CD4-positive, alpha-beta T cell (primary cell): ENCODE data around the gene WFDC1. TPM values are rescaled to one million over a fixed set of nuclear protein-coding genes. Genes with fewer than 3 reads are reported as not detected.

Experiments
- ATAC-seq: fragments of 200-7000 bp; cut with Tn5 transposase; one replicate; pipeline ENCODE4 v1.10.0; 2022; ENCODE audit warnings: mild to moderate bottlenecking; ENCODE audit not compliant: poor library complexity
- CTCF ChIA-PET: fragments of 350-600 bp; sonication (Branson Sonifier 250); formaldehyde crosslinking; loops from one replicate; lab custom pipeline; 2021; ENCODE audit warnings: antibody characterized with exemption, inconsistent platforms; lab: Charles Lee
- POLR2A ChIA-PET: fragments of 350-600 bp; sonication (Branson Sonifier 250); formaldehyde crosslinking; loops from one replicate; lab custom pipeline; 2021; ENCODE audit warnings: antibody characterized with exemption, inconsistent platforms; lab: Charles Lee
- DNase-seq, 14 experiments: peaks; one replicate each; pipeline ENCODE4 v3.0.0-alpha.2; 2013 to 2020; ENCODE audit warnings: mixed read lengths in 2 of 14
- H3K27ac ChIP-seq, 2 donors: one replicate each; pipeline versions ENCODE4 v1.5.1 to v1.7.0; 2013; ENCODE audit warnings: low read length in 2 of 2, low read depth in 1 of 2, mild to moderate bottlenecking in 1 of 2
- H3K27me3 ChIP-seq, 2 experiments: 1 replicate in 1 of 2; 2 replicates in 1 of 2; pipeline versions ENCODE4 v1.6.1 to v1.7.0; 2013; ENCODE audit warnings: low read length in 2 of 2, control low read depth in 1 of 2, mild to moderate bottlenecking in 1 of 2, moderate library complexity in 1 of 2; ENCODE audit not compliant: insufficient read depth in 2 of 2, control insufficient read depth in 1 of 2
- H3K36me3 ChIP-seq: one replicate; pipeline ENCODE4 v1.6.1; 2013; ENCODE audit warnings: low read length, control low read depth; ENCODE audit not compliant: insufficient read depth
- H3K4me1 ChIP-seq: one replicate; pipeline ENCODE4 v1.6.1; 2013; ENCODE audit warnings: low read length, control low read depth; ENCODE audit not compliant: insufficient read depth
- H3K4me3 ChIP-seq: one replicate; pipeline ENCODE4 v1.5.1; 2013; ENCODE audit warnings: mild to moderate bottlenecking, low read length, moderate library complexity
- H3K9me3 ChIP-seq, 2 experiments: 1 replicate in 1 of 2; 2 replicates in 1 of 2; pipeline versions ENCODE4 v1.6.1 to v1.7.0; 2013; ENCODE audit warnings: low read length in 2 of 2, mild to moderate bottlenecking in 2 of 2, control low read depth in 1 of 2, moderate library complexity in 1 of 2; ENCODE audit not compliant: control insufficient read depth in 1 of 2, insufficient read depth in 1 of 2
- H3K27ac Mint-ChIP-seq: one replicate; pipeline ENCODE4 v1.8.0; 2020; ENCODE audit warnings: mixed read lengths
- H3K27me3 Mint-ChIP-seq: one replicate; pipeline ENCODE4 v1.8.0; 2021; ENCODE audit warnings: mixed read lengths
- H3K36me3 Mint-ChIP-seq: one replicate; pipeline ENCODE4 v1.8.0; 2021; ENCODE audit warnings: low read depth, mixed read lengths
- H3K4me1 Mint-ChIP-seq: one replicate; pipeline ENCODE4 v1.8.0; 2021; ENCODE audit warnings: low read depth, mixed read lengths
- H3K4me3 Mint-ChIP-seq: one replicate; pipeline ENCODE4 v1.8.0; 2020; ENCODE audit warnings: mild to moderate bottlenecking, mixed read lengths
- H3K9me3 Mint-ChIP-seq: one replicate; pipeline ENCODE4 v1.8.0; 2020; ENCODE audit warnings: mixed read lengths
- CTCF ChIP-seq: fragments of 200-600 bp; IDR thresholded peaks from one replicate; pipeline ENCODE4 v1.8.0; 2022; ENCODE audit warnings: antibody characterized with exemption, mild to moderate bottlenecking
- intact Hi-C, 2 experiments: fragments of 100-400 bp; cut with DNase I in 1 of 2; cut with micrococcal nuclease in 1 of 2; formaldehyde crosslinking; loops; one replicate each; pipeline versions ENCODE4 v1.15.1 to v1.9.0; 2023 to 2025; cut with DNase I, micrococcal nuclease
- polyA plus RNA-seq, 2 donors: library from polyadenylated mRNA; unstranded; fragments of 120-200 nt; gene quantifications; one replicate each; pipeline ENCODE4 v1.2.1, GENCODE V29; 2013
- total RNA-seq, 174 experiments: library from RNA in 2 of 174; stranded (reverse) in 2 of 174; gene quantifications; one replicate each; pipeline ENCODE4 v1.2.3 and lab custom pipeline; 2021 to 2026

WFDC1 gene, protein sequence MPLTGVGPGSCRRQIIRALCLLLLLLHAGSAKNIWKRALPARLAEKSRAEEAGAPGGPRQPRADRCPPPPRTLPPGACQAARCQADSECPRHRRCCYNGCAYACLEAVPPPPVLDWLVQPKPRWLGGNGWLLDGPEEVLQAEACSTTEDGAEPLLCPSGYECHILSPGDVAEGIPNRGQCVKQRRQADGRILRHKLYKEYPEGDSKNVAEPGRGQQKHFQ
- total RNA-seq, result not detected
- polyA plus RNA-seq (2013, experiment 1 of 2), result not detected
- polyA plus RNA-seq (2013, experiment 2 of 2), result 0.07 TPM
- total RNA-seq (lab: John Stamatoyannopoulos, UW), result 0 to 0.24 (median 0) reads per million in 172 experiments

DNA sequence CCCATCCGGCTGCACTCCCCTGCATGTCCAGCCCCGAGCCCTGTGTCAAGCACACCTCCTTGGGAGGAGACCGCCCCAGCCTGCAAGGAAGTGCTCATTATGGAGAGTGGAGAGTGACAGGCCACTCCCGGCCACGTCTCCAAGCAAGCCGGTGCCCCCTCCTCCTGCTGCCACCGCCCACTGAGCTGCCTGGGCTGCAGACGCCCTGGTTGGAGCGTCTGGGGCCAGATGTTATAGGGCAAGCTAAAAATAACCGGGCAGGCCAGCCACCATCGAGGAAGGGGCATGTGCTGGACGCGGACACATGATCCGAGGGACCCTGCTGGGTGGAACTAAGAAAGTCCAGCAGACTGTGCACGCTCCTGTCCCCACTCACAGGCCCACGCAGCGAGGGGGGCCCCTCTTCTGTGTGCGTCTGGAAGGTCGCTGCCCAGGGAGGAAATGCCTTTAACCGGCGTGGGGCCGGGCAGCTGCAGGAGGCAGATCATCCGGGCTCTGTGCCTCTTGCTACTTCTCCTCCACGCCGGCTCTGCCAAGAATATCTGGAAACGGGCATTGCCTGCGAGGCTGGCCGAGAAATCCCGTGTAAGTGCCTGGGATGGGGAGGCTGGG is at the start of gene WFDC1:
WFDC1 (plus strand) TSS at position 348 of the 612 bp plus-strand sequence; CDS start at position 442, 94 bp downstream.
- H3K4me3 Mint-ChIP-seq, result no peak within 1 kb of the TSS
- Histone ChIP-seq H3K27me3 (peaks cover 28 to 40% of the 10 kb centered on the region in 2 experiments), H3K36me3 (no peaks in the 10 kb centered on the region), H3K4me3 (no peak within 1 kb of the TSS), H3K27ac (no peak within 1 kb of the TSS), H3K9me3 (peaks cover 0 to 4% of the 10 kb centered on the region in 2 experiments), H3K4me1 (peaks cover 8% of the 10 kb centered on the region)
- H3K27ac Mint-ChIP-seq, result no peak within 1 kb of the TSS
- CTCF ChIA-PET, result no interaction called here
- H3K27me3 Mint-ChIP-seq, result peaks cover 58% of the 10 kb centered on the region
- POLR2A ChIA-PET, result no interaction called here
- no peak for TF ChIP-seq CTCF
- no peak for ATAC-seq
- peaks cover 6% of the 10 kb centered on the region for H3K4me1 Mint-ChIP-seq
- H3K36me3 Mint-ChIP-seq, result no peaks in the 10 kb centered on the region
- DNase-seq, result no peak
- intact Hi-C loops, result no loop called here
- no peaks in the 10 kb centered on the region for H3K9me3 Mint-ChIP-seq

DNA sequence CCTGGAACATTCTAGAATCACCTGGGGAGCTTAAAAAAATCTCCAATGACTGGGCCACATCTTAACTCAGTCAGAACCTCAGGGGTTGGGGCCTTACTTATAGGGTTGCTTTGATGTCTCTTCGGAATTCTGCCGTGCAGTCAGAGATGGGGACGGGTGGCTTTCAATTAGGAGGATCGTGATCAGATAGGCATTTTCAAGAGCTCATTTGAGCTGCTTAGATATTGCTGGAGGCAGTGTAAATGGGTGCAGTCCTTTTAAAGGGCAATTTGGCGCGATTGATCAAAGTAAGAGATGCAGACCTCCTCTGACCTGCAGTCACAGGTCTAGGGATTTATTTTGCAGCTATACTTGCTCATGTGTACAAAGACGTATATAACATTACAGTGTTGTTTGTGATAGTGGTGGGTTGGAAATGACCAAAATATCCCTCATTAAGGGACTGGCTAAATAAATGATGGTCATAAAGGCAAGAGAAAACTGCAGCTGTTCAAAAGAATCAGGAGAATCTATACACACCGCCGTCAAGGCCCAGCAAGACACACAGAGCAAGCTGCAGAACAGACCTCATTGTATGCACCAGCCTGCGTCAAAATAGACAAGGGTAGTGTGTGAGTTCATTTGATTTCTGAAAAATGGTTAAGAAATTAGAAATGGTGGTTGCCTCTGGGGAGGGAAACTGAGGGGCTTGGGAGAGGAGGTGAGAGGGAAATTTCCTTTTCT is 48.6 kb upstream of the WFDC1 start:
- no peaks in the 10 kb centered on the region for H3K36me3 ChIP-seq
- no peak overlapping the region for H3K27ac Mint-ChIP-seq
- no peak overlapping the region for H3K27ac ChIP-seq
- no peaks in the 10 kb centered on the region for H3K4me1 Mint-ChIP-seq
- no peak for ATAC-seq
- no peak overlapping the region for H3K4me3 Mint-ChIP-seq
- H3K4me3 ChIP-seq, result no peak overlapping the region
- POLR2A ChIA-PET, result no interaction called here
- CTCF ChIA-PET, result no interaction called here
- DNase-seq, result no peak
- H3K27me3 ChIP-seq, result peaks cover 2 to 3% of the 10 kb centered on the region in 2 experiments
- TF ChIP-seq CTCF, result no peak
- intact Hi-C loops, result no loop called here
- H3K27me3 Mint-ChIP-seq, result peaks cover 40% of the 10 kb centered on the region
- no peaks in the 10 kb centered on the region for H3K36me3 Mint-ChIP-seq
- no peaks in the 10 kb centered on the region for H3K9me3 Mint-ChIP-seq
- no peaks in the 10 kb centered on the region for H3K9me3 ChIP-seq
- no peaks in the 10 kb centered on the region for H3K4me1 ChIP-seq

GRCh38 chr16:84246679-84247077 is 48.0 kb upstream of the WFDC1 start:
- Mint-ChIP-seq H3K27ac (no peak overlapping the region), H3K4me3 (no peak overlapping the region), H3K4me1 (no peaks in the 10 kb centered on the region), H3K36me3 (no peaks in the 10 kb centered on the region), H3K27me3 (peaks cover 41% of the 10 kb centered on the region), H3K9me3 (no peaks in the 10 kb centered on the region)
- Histone ChIP-seq H3K36me3 (no peaks in the 10 kb centered on the region), H3K27ac (no peak overlapping the region), H3K4me3 (no peak overlapping the region), H3K9me3 (no peaks in the 10 kb centered on the region), H3K4me1 (no peaks in the 10 kb centered on the region), H3K27me3 (peaks cover 2 to 4% of the 10 kb centered on the region in 2 experiments)
- no peak for ATAC-seq
- ChIA-PET POLR2A (no interaction called here), CTCF (no interaction called here)
- no peak for TF ChIP-seq CTCF
- intact Hi-C loops, result no loop called here
- DNase-seq, result no peak
